HEK293 (cell line): ENCODE measurements around the gene JOSD2.

Experiments used
- BCL11B ChIP-seq: fragments of 450-650 bp; formaldehyde crosslinking; IDR thresholded peaks from 2 replicates; pipeline ENCODE4 v1.5.1; 2016; ENCODE audit warnings: low read depth, missing biosample characterization, missing genetic modification characterization
- GLIS1 ChIP-seq: fragments of 450-650 bp; formaldehyde crosslinking; IDR thresholded peaks from 2 replicates; pipeline ENCODE4 v1.5.1; 2016; ENCODE audit warnings: missing biosample characterization, missing genetic modification characterization
- HOXD13 ChIP-seq: sonication (generic); formaldehyde crosslinking; IDR thresholded peaks from 2 replicates; pipeline ENCODE4 v1.8.0; 2022; ENCODE audit warnings: missing genetic modification reagents, borderline replicate concordance
- KLF8 ChIP-seq: fragments of 450-650 bp; formaldehyde crosslinking; IDR thresholded peaks from 2 replicates; pipeline ENCODE4 v1.5.1; 2016; ENCODE audit warnings: missing biosample characterization, missing genetic modification characterization
- MEIS1 ChIP-seq: sonication (generic); formaldehyde crosslinking; IDR thresholded peaks from 2 replicates; pipeline ENCODE4 v1.8.1; 2022; ENCODE audit warnings: missing genetic modification reagents, mild to moderate bottlenecking, borderline replicate concordance
- OVOL3 ChIP-seq: fragments of 450-650 bp; formaldehyde crosslinking; IDR thresholded peaks from 2 replicates; pipeline ENCODE4 v1.5.1; 2016; ENCODE audit warnings: missing biosample characterization, missing genetic modification characterization
- REPIN1 ChIP-seq: fragments of 450-650 bp; formaldehyde crosslinking; IDR thresholded peaks from 2 replicates; pipeline ENCODE4 v1.5.1; 2017; ENCODE audit warnings: missing biosample characterization, missing genetic modification characterization, low read depth
- SALL2 ChIP-seq: fragments of 450-650 bp; formaldehyde crosslinking; IDR thresholded peaks from 2 replicates; pipeline ENCODE4 v1.5.0; 2017; ENCODE audit warnings: missing biosample characterization, mild to moderate bottlenecking, missing genetic modification characterization, borderline replicate concordance
- SCRT1 ChIP-seq: fragments of 450-650 bp; formaldehyde crosslinking; IDR thresholded peaks from 2 replicates; pipeline ENCODE4 v1.5.1; 2016; ENCODE audit warnings: missing biosample characterization, missing genetic modification characterization, borderline replicate concordance
- YY1 ChIP-seq: fragments of 450-650 bp; formaldehyde crosslinking; IDR thresholded peaks from 2 replicates; pipeline ENCODE4 v1.5.1; 2018; ENCODE audit warnings: missing biosample characterization, missing genetic modification characterization
- ZBTB1 ChIP-seq: fragments of 450-650 bp; formaldehyde crosslinking; IDR thresholded peaks from 2 replicates; pipeline ENCODE4 v1.5.1; 2016; ENCODE audit warnings: missing biosample characterization, missing genetic modification characterization
- ZFP3 ChIP-seq: fragments of 450-650 bp; formaldehyde crosslinking; IDR thresholded peaks from 2 replicates; pipeline ENCODE4 v1.5.1; 2016; ENCODE audit warnings: low read depth, missing biosample characterization, missing genetic modification characterization
- ZNF114 ChIP-seq: fragments of 450-650 bp; formaldehyde crosslinking; IDR thresholded peaks from 2 replicates; pipeline ENCODE4 v1.5.0; 2017; ENCODE audit warnings: missing biosample characterization, missing genetic modification characterization
- ZNF140 ChIP-seq: fragments of 450-650 bp; formaldehyde crosslinking; IDR thresholded peaks from 2 replicates; pipeline ENCODE4 v1.5.1; 2016; ENCODE audit warnings: missing biosample characterization, missing genetic modification characterization
- ZNF174 ChIP-seq: fragments of 450-650 bp; formaldehyde crosslinking; IDR thresholded peaks from 2 replicates; pipeline ENCODE4 v1.5.0; 2017; ENCODE audit warnings: missing biosample characterization, mild to moderate bottlenecking, missing genetic modification characterization
- ZNF2 ChIP-seq: fragments of 450-650 bp; formaldehyde crosslinking; IDR thresholded peaks from 2 replicates; pipeline ENCODE4 v1.5.1; 2016; ENCODE audit warnings: missing biosample characterization, missing genetic modification characterization
- ZNF202 ChIP-seq: fragments of 450-650 bp; formaldehyde crosslinking; IDR thresholded peaks from 2 replicates; pipeline ENCODE4 v1.5.1; 2016; ENCODE audit warnings: missing biosample characterization, missing genetic modification characterization, borderline replicate concordance
- ZNF214 ChIP-seq: fragments of 450-650 bp; formaldehyde crosslinking; IDR thresholded peaks from 2 replicates; pipeline ENCODE4 v1.5.1; 2017; ENCODE audit warnings: missing biosample characterization, mild to moderate bottlenecking, missing genetic modification characterization, borderline replicate concordance
- ZNF24 ChIP-seq: fragments of 450-650 bp; formaldehyde crosslinking; IDR thresholded peaks from 2 replicates; pipeline ENCODE4 v1.5.1; 2016; ENCODE audit warnings: missing biosample characterization, missing genetic modification characterization
- ZNF266 ChIP-seq: fragments of 450-650 bp; formaldehyde crosslinking; IDR thresholded peaks from 2 replicates; pipeline ENCODE4 v1.5.1; 2016; ENCODE audit warnings: missing biosample characterization, missing genetic modification characterization, low read depth
- ZNF416 ChIP-seq: fragments of 450-650 bp; formaldehyde crosslinking; IDR thresholded peaks from 2 replicates; pipeline ENCODE4 v1.5.1; 2016; ENCODE audit warnings: missing biosample characterization, missing genetic modification characterization
- ZNF530 ChIP-seq: fragments of 450-650 bp; formaldehyde crosslinking; IDR thresholded peaks from 2 replicates; pipeline ENCODE4 v1.5.1; 2016; ENCODE audit warnings: low read depth, missing biosample characterization, missing genetic modification characterization
- ZNF548 ChIP-seq: fragments of 450-650 bp; formaldehyde crosslinking; IDR thresholded peaks from 2 replicates; pipeline ENCODE4 v1.5.1; 2016; ENCODE audit warnings: missing biosample characterization, missing genetic modification characterization
- ZNF624 ChIP-seq: fragments of 450-650 bp; formaldehyde crosslinking; IDR thresholded peaks from 2 replicates; pipeline ENCODE4 v1.5.1; 2017; ENCODE audit warnings: missing biosample characterization, missing genetic modification characterization
- ZNF654 ChIP-seq: fragments of 450-650 bp; formaldehyde crosslinking; IDR thresholded peaks from 2 replicates; pipeline ENCODE4 v1.5.1; 2016; ENCODE audit warnings: low read depth, missing biosample characterization, missing genetic modification characterization
- TF ChIP-seq, protein P1 (sequence below): fragments of 450-650 bp; formaldehyde crosslinking; IDR thresholded peaks from 2 replicates; pipeline ENCODE4 v1.5.1; 2017; ENCODE audit warnings: missing biosample characterization, missing genetic modification characterization
- TF ChIP-seq, protein P2 (sequence below): fragments of 450-650 bp; formaldehyde crosslinking; IDR thresholded peaks from 2 replicates; pipeline ENCODE4 v1.5.1; 2016; ENCODE audit warnings: missing biosample characterization, missing genetic modification characterization
- TF ChIP-seq, protein P3 (sequence below): sonication (generic); formaldehyde crosslinking; IDR thresholded peaks from 2 replicates; pipeline ENCODE4 v1.8.1; 2022; ENCODE audit warnings: mild to moderate bottlenecking, moderate library complexity, missing genetic modification reagents
- TF ChIP-seq, protein P4 (sequence below): fragments of 450-650 bp; formaldehyde crosslinking; IDR thresholded peaks from 2 replicates; pipeline ENCODE4 v1.5.1; 2016; ENCODE audit warnings: missing biosample characterization, missing genetic modification characterization, low read depth
- TF ChIP-seq, protein P5 (sequence below): fragments of 450-650 bp; formaldehyde crosslinking; IDR thresholded peaks from 2 replicates; pipeline ENCODE4 v1.5.1; 2016; ENCODE audit warnings: missing biosample characterization, missing genetic modification characterization
- TF ChIP-seq, protein P6 (sequence below): fragments of 450-650 bp; formaldehyde crosslinking; IDR thresholded peaks from 2 replicates; pipeline ENCODE4 v1.5.1; 2016; ENCODE audit warnings: missing biosample characterization, missing genetic modification characterization

The JOSD2 gene

DNA sequence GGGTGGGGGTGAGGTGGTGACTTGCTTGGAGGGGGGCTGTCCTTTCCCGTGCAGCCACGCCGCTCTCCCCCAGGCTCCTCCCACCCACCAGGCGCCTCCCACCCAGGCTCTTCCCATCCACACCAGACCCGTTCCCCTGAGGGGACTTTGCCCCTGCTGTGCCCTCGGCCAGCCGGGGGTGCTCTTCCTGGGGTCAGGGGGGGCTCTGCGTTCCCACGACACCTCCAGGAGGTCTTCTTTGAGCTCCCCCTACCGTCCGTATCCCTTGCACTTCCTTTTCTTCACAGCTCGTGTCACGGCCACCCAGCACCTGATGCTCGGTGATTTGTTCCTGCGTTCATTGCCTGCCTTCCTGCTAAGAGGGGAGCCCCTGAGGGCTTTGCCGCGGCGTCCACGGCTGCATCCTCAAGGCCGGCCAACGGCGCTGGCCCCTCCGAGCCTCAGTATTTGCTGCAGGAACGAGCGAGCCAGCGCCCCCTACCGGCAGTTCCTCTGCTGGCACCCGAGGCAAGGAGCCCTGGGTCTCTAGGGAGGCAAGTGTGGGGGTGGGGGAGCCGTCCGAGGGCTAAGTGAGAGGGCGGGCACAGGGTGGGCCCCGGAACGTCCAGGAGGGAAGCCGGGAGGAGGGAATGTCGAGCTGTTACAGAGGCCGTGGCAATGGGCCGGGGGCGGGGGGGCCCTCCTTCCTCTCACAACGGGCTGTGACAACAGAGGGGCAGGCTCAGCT is 45.5 kb upstream of the JOSD2 start (continued):
- TF ChIP-seq, protein P1, sequence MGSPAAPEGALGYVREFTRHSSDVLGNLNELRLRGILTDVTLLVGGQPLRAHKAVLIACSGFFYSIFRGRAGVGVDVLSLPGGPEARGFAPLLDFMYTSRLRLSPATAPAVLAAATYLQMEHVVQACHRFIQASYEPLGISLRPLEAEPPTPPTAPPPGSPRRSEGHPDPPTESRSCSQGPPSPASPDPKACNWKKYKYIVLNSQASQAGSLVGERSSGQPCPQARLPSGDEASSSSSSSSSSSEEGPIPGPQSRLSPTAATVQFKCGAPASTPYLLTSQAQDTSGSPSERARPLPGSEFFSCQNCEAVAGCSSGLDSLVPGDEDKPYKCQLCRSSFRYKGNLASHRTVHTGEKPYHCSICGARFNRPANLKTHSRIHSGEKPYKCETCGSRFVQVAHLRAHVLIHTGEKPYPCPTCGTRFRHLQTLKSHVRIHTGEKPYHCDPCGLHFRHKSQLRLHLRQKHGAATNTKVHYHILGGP (tag by site-specific recombination), result no peak
- TF ChIP-seq ZNF24 (tag by site-specific recombination), result no peak
- no peak for TF ChIP-seq ZNF174 (tag by site-specific recombination)
- no peak for TF ChIP-seq MEIS1 (CRISPR knock-in tag)
- TF ChIP-seq ZNF114 (tag by site-specific recombination), result no peak
- TF ChIP-seq OVOL3, result no peak
- TF ChIP-seq ZNF416 (tag by site-specific recombination), result no peak
- TF ChIP-seq ZNF548 (tag by site-specific recombination), result no peak
- TF ChIP-seq ZNF654, result no peak
- TF ChIP-seq SCRT1 (tag by site-specific recombination), result peak; percentile 61; the same call in 1 of the 2 replicates
- no peak for TF ChIP-seq HOXD13 (CRISPR knock-in tag)
- TF ChIP-seq ZFP3 (tag by site-specific recombination), result no peak
- 0 out of 2 replicates have a peak, but pooled peaks have one; percentile 13 for TF ChIP-seq KLF8
- TF ChIP-seq GLIS1 (tag by site-specific recombination), result peak; percentile 85
- peak; percentile 86; the same call in 1 of the 2 replicates for TF ChIP-seq REPIN1 (tag by site-specific recombination)
- TF ChIP-seq, protein P2, sequence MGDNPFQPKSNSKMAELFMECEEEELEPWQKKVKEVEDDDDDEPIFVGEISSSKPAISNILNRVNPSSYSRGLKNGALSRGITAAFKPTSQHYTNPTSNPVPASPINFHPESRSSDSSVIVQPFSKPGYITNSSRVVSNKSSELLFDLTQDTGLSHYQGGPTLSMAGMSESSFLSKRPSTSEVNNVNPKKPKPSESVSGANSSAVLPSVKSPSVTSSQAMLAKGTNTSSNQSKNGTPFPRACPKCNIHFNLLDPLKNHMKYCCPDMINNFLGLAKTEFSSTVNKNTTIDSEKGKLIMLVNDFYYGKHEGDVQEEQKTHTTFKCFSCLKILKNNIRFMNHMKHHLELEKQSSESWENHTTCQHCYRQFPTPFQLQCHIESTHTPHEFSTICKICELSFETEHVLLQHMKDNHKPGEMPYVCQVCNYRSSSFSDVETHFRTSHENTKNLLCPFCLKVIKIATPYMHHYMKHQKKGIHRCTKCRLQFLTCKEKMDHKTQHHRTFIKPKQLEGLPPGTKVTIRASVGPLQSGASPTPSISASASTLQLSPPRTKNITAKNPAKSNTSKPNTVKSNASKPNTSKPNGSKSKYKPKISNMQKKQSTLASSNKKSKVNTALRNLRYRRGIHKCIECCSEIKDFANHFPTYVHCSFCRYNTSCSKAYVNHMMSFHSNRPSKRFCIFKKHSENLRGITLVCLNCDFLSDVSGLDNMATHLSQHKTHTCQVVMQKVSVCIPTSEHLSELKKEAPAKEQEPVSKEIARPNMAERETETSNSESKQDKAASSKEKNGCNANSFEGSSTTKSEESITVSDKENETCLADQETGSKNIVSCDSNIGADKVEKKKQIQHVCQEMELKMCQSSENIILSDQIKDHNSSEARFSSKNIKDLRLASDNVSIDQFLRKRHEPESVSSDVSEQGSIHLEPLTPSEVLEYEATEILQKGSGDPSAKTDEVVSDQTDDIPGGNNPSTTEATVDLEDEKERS (tag by site-specific recombination), result no peak
- no peak for TF ChIP-seq ZNF624 (tag by site-specific recombination)
- no peak for TF ChIP-seq ZNF530
- no peak for TF ChIP-seq YY1 (tag by site-specific recombination)
- TF ChIP-seq SALL2 (tag by site-specific recombination), result no peak
- TF ChIP-seq, protein P3, sequence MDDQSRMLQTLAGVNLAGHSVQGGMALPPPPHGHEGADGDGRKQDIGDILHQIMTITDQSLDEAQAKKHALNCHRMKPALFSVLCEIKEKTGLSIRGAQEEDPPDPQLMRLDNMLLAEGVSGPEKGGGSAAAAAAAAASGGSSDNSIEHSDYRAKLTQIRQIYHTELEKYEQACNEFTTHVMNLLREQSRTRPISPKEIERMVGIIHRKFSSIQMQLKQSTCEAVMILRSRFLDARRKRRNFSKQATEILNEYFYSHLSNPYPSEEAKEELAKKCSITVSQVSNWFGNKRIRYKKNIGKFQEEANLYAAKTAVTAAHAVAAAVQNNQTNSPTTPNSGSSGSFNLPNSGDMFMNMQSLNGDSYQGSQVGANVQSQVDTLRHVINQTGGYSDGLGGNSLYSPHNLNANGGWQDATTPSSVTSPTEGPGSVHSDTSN (CRISPR knock-in tag), result no peak
- TF ChIP-seq, protein P4, sequence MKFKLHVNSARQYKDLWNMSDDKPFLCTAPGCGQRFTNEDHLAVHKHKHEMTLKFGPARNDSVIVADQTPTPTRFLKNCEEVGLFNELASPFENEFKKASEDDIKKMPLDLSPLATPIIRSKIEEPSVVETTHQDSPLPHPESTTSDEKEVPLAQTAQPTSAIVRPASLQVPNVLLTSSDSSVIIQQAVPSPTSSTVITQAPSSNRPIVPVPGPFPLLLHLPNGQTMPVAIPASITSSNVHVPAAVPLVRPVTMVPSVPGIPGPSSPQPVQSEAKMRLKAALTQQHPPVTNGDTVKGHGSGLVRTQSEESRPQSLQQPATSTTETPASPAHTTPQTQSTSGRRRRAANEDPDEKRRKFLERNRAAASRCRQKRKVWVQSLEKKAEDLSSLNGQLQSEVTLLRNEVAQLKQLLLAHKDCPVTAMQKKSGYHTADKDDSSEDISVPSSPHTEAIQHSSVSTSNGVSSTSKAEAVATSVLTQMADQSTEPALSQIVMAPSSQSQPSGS, result no peak
- no peak for TF ChIP-seq BCL11B (tag by site-specific recombination)
- no peak for TF ChIP-seq ZNF266 (tag by site-specific recombination)
- no peak for TF ChIP-seq ZNF214 (tag by site-specific recombination)
- TF ChIP-seq, protein P5, sequence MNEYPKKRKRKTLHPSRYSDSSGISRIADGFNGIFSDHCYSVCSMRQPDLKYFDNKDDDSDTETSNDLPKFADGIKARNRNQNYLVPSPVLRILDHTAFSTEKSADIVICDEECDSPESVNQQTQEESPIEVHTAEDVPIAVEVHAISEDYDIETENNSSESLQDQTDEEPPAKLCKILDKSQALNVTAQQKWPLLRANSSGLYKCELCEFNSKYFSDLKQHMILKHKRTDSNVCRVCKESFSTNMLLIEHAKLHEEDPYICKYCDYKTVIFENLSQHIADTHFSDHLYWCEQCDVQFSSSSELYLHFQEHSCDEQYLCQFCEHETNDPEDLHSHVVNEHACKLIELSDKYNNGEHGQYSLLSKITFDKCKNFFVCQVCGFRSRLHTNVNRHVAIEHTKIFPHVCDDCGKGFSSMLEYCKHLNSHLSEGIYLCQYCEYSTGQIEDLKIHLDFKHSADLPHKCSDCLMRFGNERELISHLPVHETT (tag by site-specific recombination), result no peak
- TF ChIP-seq ZNF2 (tag by site-specific recombination), result peak; percentile 41; the same call in 1 of the 2 replicates
- no peak for TF ChIP-seq ZBTB1 (tag by site-specific recombination)
- no peak for TF ChIP-seq ZNF202 (tag by site-specific recombination)
- TF ChIP-seq, protein P6, sequence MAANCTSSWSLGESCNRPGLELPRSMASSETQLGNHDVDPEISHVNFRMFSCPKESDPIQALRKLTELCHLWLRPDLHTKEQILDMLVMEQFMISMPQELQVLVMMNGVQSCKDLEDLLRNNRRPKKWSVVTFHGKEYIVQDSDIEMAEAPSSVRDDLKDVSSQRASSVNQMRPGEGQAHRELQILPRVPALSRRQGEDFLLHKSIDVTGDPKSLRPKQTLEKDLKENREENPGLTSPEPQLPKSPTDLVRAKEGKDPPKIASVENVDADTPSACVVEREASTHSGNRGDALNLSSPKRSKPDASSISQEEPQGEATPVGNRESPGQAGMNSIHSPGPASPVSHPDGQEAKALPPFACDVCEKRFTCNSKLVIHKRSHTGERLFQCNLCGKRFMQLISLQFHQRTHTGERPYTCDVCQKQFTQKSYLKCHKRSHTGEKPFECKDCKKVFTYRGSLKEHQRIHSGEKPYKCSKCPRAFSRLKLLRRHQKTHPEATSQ (tag by site-specific recombination), result no peak
- TF ChIP-seq ZNF140, result no peak
